ENCODE measurements around the gene SLC29A4. TPM values are rescaled to one million over a fixed set of nuclear protein-coding genes. Genes with fewer than 3 reads are reported as not detected.
"Not testable (repeated sequence)": the region's sequence is repeated elsewhere in the genome, so short reads cannot be mapped to it uniquely, and the experiment has no call there.

SLC29A4 gene
- total RNA-seq, 1 donor from 2014 or later: 7.3 TPM

- DNase-seq (ENCODE audit: low spot score): peak; percentile 47
- H3K4me3 ChIP-seq: peak overlapping the region; percentile 67
- no peaks in the 10 kb centered on the region for H3K4me1 ChIP-seq
- H3K4me2 ChIP-seq: peak overlapping the region; percentile 94
- no peak overlapping the region for H3K27ac Mint-ChIP-seq
- peaks cover 29% of the 10 kb centered on the region for H3K27me3 ChIP-seq
- no peaks in the 10 kb centered on the region for H3K79me2 ChIP-seq (ENCODE audit: low read depth)
- no peaks in the 10 kb centered on the region for H3K36me3 Mint-ChIP-seq
- H3K4me1 Mint-ChIP-seq: peaks cover 6% of the 10 kb centered on the region
- no peak overlapping the region for H3K27ac ChIP-seq
- no peaks in the 10 kb centered on the region for H3K36me3 ChIP-seq
- H3K4me3 Mint-ChIP-seq: peak overlapping the region; percentile 87
- peaks cover 25% of the 10 kb centered on the region for H4K20me1 ChIP-seq (ENCODE audit: low read depth)
- H3K9me3 Mint-ChIP-seq: peaks cover 2% of the 10 kb centered on the region
- H3F3A ChIP-seq (ENCODE audit: low read depth): peaks cover 4% of the 10 kb centered on the region
- no peaks in the 10 kb centered on the region for H3K27me3 Mint-ChIP-seq (ENCODE audit: insufficient read depth, low read depth)
- H3K9ac ChIP-seq: no peak overlapping the region
- TF ChIP-seq CTCF (IDR thresholded peaks at IDR 0.05): no peak
- no peak for TF ChIP-seq EZH2 (IDR thresholded peaks at IDR 0.05)
- TF ChIP-seq EZH2phosphoT487 (IDR thresholded peaks at IDR 0.05): no peak
- H3K9me3 ChIP-seq (ENCODE audit: low read depth): no peaks in the 10 kb centered on the region
- H2AFZ ChIP-seq (replicated peaks): no peak overlapping the region
Observed at GRCh38 chr7:5283421-5284303, 919 bp downstream of the SLC29A4 start.

- no peak overlapping the region for H3K27ac Mint-ChIP-seq
- no peaks in the 10 kb centered on the region for H3K27me3 Mint-ChIP-seq (ENCODE audit: insufficient read depth, low read depth)
- H3K4me1 Mint-ChIP-seq: peaks cover 3% of the 10 kb centered on the region
- H2AFZ ChIP-seq (replicated peaks): no peak overlapping the region
- peaks cover 25% of the 10 kb centered on the region for H4K20me1 ChIP-seq (ENCODE audit: low read depth)
- H3K4me3 Mint-ChIP-seq: peak overlapping the region; percentile 87
- no peak overlapping the region for H3K27ac ChIP-seq
- no peaks in the 10 kb centered on the region for H3K79me2 ChIP-seq (ENCODE audit: low read depth)
- H3K4me2 ChIP-seq: no peak overlapping the region
- peak; percentile 88 for DNase-seq (ENCODE audit: low spot score)
- no peaks in the 10 kb centered on the region for H3K9me3 ChIP-seq (ENCODE audit: low read depth)
- H3K27me3 ChIP-seq: peaks cover 29% of the 10 kb centered on the region
- no peaks in the 10 kb centered on the region for H3K36me3 Mint-ChIP-seq
- peaks cover 4% of the 10 kb centered on the region for H3F3A ChIP-seq (ENCODE audit: low read depth)
- no peaks in the 10 kb centered on the region for H3K4me1 ChIP-seq
- H3K9ac ChIP-seq: no peak overlapping the region
- TF ChIP-seq EZH2phosphoT487 (IDR thresholded peaks at IDR 0.05) (no peak), EZH2 (IDR thresholded peaks at IDR 0.05) (no peak), CTCF (IDR thresholded peaks at IDR 0.05) (peak; percentile 59)
- no peaks in the 10 kb centered on the region for H3K36me3 ChIP-seq
- H3K4me3 ChIP-seq: no peak overlapping the region
- H3K9me3 Mint-ChIP-seq: peaks cover 2% of the 10 kb centered on the region
Observed at GRCh38 chr7:5284304-5285281, 1.9 kb downstream of the SLC29A4 start.

GRCh38 chr7:5286933-5287332 lies 4.2 kb downstream of the SLC29A4 start:
- H3K4me2 ChIP-seq: no peak overlapping the region
- no peaks in the 10 kb centered on the region for H3K9me3 ChIP-seq (ENCODE audit: low read depth)
- peaks cover 4% of the 10 kb centered on the region for H3F3A ChIP-seq (ENCODE audit: low read depth)
- H3K4me1 ChIP-seq: no peaks in the 10 kb centered on the region
- no peak overlapping the region for H2AFZ ChIP-seq (replicated peaks)
- no peak overlapping the region for H3K4me3 ChIP-seq
- no peaks in the 10 kb centered on the region for H3K36me3 ChIP-seq
- Mint-ChIP-seq H3K4me1 (peaks cover 3% of the 10 kb centered on the region), H3K4me3 (peak overlapping the region; percentile 7), H3K27me3 (ENCODE audit: insufficient read depth, low read depth) (no peaks in the 10 kb centered on the region), H3K36me3 (no peaks in the 10 kb centered on the region), H3K9me3 (peaks cover 2% of the 10 kb centered on the region), H3K27ac (no peak overlapping the region)
- H3K27me3 ChIP-seq: peaks cover 18% of the 10 kb centered on the region
- H3K79me2 ChIP-seq (ENCODE audit: low read depth): no peaks in the 10 kb centered on the region
- no peak for DNase-seq (ENCODE audit: low spot score)
- no peak overlapping the region for H3K27ac ChIP-seq
- no peak for TF ChIP-seq EZH2phosphoT487 (IDR thresholded peaks at IDR 0.05)
- TF ChIP-seq EZH2 (IDR thresholded peaks at IDR 0.05): no peak
- no peak for TF ChIP-seq CTCF (IDR thresholded peaks at IDR 0.05)
- H3K9ac ChIP-seq: no peak overlapping the region
- peaks cover 25% of the 10 kb centered on the region for H4K20me1 ChIP-seq (ENCODE audit: low read depth)

- H3K27me3 Mint-ChIP-seq (ENCODE audit: insufficient read depth, low read depth); H3K9me3 ChIP-seq (ENCODE audit: low read depth); H3K79me2 ChIP-seq (ENCODE audit: low read depth); H3K4me1 Mint-ChIP-seq; H3K4me3 Mint-ChIP-seq; H3F3A ChIP-seq (ENCODE audit: low read depth); H3K27ac Mint-ChIP-seq; H3K4me1 ChIP-seq; DNase-seq (ENCODE audit: low spot score); H3K36me3 Mint-ChIP-seq; H3K9me3 Mint-ChIP-seq; H3K9ac ChIP-seq; H3K4me2 ChIP-seq; H3K27ac ChIP-seq; H3K4me3 ChIP-seq; H2AFZ ChIP-seq (replicated peaks); H3K36me3 ChIP-seq: not testable (repeated sequence)
- H3K27me3 ChIP-seq: peaks cover 17% of the 10 kb centered on the region
- peaks cover 25% of the 10 kb centered on the region for H4K20me1 ChIP-seq (ENCODE audit: low read depth)
Observed at GRCh38 chr7:5287373-5287772, 4.6 kb downstream of the SLC29A4 start.

Data from neural progenitor cell (in vitro differentiated cells).